Smooth muscle cell (in vitro differentiated cells): Measurements from ENCODE around the gene MYOM1. TPM values are rescaled to one million over a fixed set of nuclear protein-coding genes. Genes with fewer than 3 reads are reported as not detected.
"Not testable (repeated sequence)": the region's sequence is repeated elsewhere in the genome, so short reads cannot be mapped to it uniquely, and the experiment has no call there.

Experiments
- DNase-seq: peaks from one replicate; lab custom pipeline; 2025; ENCODE audit not compliant: unreplicated experiment; lab: John Stamatoyannopoulos, UW
- H2AFZ ChIP-seq: fragments of 200-600 bp; sonication (generic); 2 replicates; pipeline ENCODE4 v1.6.0; 2016; ENCODE audit warnings: antibody characterized with exemption, low read depth, mild to moderate bottlenecking
- H3F3A ChIP-seq: fragments of 200-600 bp; sonication (generic); 2 replicates; pipeline ENCODE4 v1.6.0; 2017; ENCODE audit warnings: antibody characterized with exemption, low read depth
- H3K27ac ChIP-seq: fragments of 200-600 bp; sonication (generic); 2 replicates; pipeline ENCODE4 v1.5.1; 2016; ENCODE audit warnings: low read depth, mild to moderate bottlenecking
- H3K27me3 ChIP-seq: fragments of 200-600 bp; sonication (generic); 2 replicates; pipeline ENCODE4 v1.6.1; 2016; ENCODE audit warnings: low read depth, mild to moderate bottlenecking
- H3K36me3 ChIP-seq: fragments of 200-600 bp; sonication (generic); 2 replicates; pipeline ENCODE4 v1.5.1; 2016; ENCODE audit warnings: low read depth
- H3K4me1 ChIP-seq: fragments of 200-600 bp; sonication (generic); 2 replicates; pipeline ENCODE4 v1.5.1; 2016; ENCODE audit warnings: low read depth
- H3K4me2 ChIP-seq: fragments of 200-600 bp; sonication (generic); 2 replicates; pipeline ENCODE4 v1.6.0; 2016; ENCODE audit warnings: mild to moderate bottlenecking
- H3K4me3 ChIP-seq: fragments of 200-600 bp; sonication (generic); 2 replicates; pipeline ENCODE4 v1.5.1; 2016; ENCODE audit warnings: mild to moderate bottlenecking
- H3K79me2 ChIP-seq: fragments of 200-600 bp; sonication (generic); 2 replicates; pipeline ENCODE4 v1.6.0; 2016; ENCODE audit warnings: low read depth, mild to moderate bottlenecking
- H3K9ac ChIP-seq: fragments of 200-600 bp; sonication (generic); 2 replicates; pipeline ENCODE4 v1.6.0; 2016; ENCODE audit warnings: low read depth
- H3K9me3 ChIP-seq: fragments of 200-600 bp; sonication (generic); replicated peaks from 2 replicates; pipeline ENCODE4 v1.5.1; 2016; ENCODE audit warnings: low read depth
- H4K20me1 ChIP-seq: fragments of 200-600 bp; sonication (generic); 2 replicates; pipeline ENCODE4 v1.6.0; 2016; ENCODE audit warnings: low read depth
- WGBS: methylation state at CpG from one replicate; pipeline ENCODE4 v1.1.7; 2016; ENCODE audit warnings: low lambda C conversion rate; 5-methylcytosine and 5-hydroxymethylcytosine counted together
- polyA plus RNA-seq: library from polyadenylated mRNA; unstranded; fragments of >200 nt; fragmentation: Nextera tagmentation; extraction: Ambion mirVana; gene quantifications from 2 replicates; pipeline ENCODE4 v1.2.1, GENCODE V29; 2016
- total RNA-seq: library from RNA; depleted of rRNA; stranded (reverse); fragments of >200 nt; gene quantifications from 2 replicates; pipeline ENCODE4 v1.2.3, GENCODE V29; 2014
- TF ChIP-seq, protein P1 (sequence below): fragments of 200-600 bp; sonication (generic); IDR thresholded peaks from 2 replicates; pipeline ENCODE4 v1.5.1; 2017; ENCODE audit warnings: borderline replicate concordance, mild to moderate bottlenecking, antibody characterized with exemption; ENCODE audit not compliant: insufficient read depth, poor library complexity, severe bottlenecking

Gene MYOM1
- total and polyA plus RNA-seq, 2 experiments from 2014 or later = 0.40 to 0.87 TPM

DNA sequence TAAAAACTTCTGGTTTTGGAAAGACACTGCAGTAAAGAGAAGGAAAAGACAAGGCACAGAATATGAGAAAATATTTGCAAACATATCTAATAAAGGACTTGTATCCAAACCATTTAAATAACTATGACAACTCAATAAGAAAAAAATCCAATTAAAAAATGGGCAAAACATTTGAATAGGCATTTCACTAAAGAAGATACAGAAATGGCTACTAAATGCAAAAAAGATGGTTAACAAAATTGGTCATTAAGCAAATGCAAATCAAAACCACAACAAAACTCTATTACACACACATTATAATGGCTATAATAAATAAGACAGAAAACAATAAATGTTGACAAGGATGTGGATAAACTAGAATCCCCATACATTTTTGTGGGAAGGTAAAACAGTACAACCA lies 14.5 kb downstream of the MYOM1 start:
- H3K4me3 ChIP-seq = no peak overlapping the region
- H3K9ac ChIP-seq = no peak overlapping the region
- no peaks in the 10 kb centered on the region for H3K9me3 ChIP-seq
- H3K4me2 ChIP-seq = no peak overlapping the region
- H4K20me1 ChIP-seq = no peaks in the 10 kb centered on the region
- H2AFZ ChIP-seq = no peak overlapping the region
- TF ChIP-seq, protein P1, sequence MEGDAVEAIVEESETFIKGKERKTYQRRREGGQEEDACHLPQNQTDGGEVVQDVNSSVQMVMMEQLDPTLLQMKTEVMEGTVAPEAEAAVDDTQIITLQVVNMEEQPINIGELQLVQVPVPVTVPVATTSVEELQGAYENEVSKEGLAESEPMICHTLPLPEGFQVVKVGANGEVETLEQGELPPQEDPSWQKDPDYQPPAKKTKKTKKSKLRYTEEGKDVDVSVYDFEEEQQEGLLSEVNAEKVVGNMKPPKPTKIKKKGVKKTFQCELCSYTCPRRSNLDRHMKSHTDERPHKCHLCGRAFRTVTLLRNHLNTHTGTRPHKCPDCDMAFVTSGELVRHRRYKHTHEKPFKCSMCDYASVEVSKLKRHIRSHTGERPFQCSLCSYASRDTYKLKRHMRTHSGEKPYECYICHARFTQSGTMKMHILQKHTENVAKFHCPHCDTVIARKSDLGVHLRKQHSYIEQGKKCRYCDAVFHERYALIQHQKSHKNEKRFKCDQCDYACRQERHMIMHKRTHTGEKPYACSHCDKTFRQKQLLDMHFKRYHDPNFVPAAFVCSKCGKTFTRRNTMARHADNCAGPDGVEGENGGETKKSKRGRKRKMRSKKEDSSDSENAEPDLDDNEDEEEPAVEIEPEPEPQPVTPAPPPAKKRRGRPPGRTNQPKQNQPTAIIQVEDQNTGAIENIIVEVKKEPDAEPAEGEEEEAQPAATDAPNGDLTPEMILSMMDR = no peak
- no peak overlapping the region for H3K27ac ChIP-seq
- no peaks in the 10 kb centered on the region for H3K27me3 ChIP-seq
- H3K79me2 ChIP-seq = no peaks in the 10 kb centered on the region
- no peak for DNase-seq
- no peaks in the 10 kb centered on the region for H3F3A ChIP-seq
- H3K36me3 ChIP-seq = peaks cover 10% of the 10 kb centered on the region
- H3K4me1 ChIP-seq = no peaks in the 10 kb centered on the region

DNA sequence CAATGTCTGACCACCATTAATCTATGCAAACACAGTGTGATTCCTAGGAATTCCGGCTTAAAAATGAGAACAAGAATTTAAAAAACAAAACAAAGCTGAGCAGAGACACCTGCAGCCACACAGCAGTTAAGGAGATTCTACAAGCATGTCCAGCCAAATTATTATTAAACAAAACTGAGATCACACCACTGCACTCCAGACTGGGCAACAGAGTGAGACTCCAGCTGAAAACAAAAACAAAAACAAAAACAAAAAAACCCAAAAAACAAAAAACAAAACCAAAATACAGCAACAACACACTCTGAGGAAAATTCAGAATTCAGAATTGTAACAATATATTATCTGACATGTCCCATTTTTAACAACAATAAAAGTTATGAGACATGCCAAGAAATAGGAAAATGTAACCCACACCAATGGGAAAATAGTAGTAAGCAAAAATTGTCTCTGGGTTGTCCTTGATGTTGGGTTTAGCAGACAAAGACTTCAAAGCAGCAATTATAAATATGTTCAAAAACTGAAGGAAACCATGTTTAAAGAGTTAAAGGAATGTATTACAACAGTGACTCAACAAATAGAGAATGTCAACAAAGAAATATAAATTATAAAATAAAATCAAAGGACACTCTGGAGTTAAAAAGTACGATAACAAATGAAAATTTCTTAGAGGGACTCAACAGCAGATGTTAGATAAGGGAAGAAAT lies 19.7 kb downstream of the MYOM1 start:
- TF ChIP-seq, protein P1 = no peak
- H4K20me1 ChIP-seq = no peaks in the 10 kb centered on the region
- H3K27ac ChIP-seq = no peak overlapping the region
- H3F3A ChIP-seq = no peaks in the 10 kb centered on the region
- 93% methylated on average over 2 of the region's 2 CpGs for WGBS
- H3K4me3 ChIP-seq = no peak overlapping the region
- H3K9me3 ChIP-seq = no peaks in the 10 kb centered on the region
- H3K27me3 ChIP-seq = no peaks in the 10 kb centered on the region
- H3K4me1 ChIP-seq = no peaks in the 10 kb centered on the region
- no peak overlapping the region for H3K9ac ChIP-seq
- H3K4me2 ChIP-seq = no peak overlapping the region
- no peak overlapping the region for H2AFZ ChIP-seq
- no peak for DNase-seq
- H3K36me3 ChIP-seq = peaks cover 10% of the 10 kb centered on the region
- H3K79me2 ChIP-seq = no peaks in the 10 kb centered on the region

DNA sequence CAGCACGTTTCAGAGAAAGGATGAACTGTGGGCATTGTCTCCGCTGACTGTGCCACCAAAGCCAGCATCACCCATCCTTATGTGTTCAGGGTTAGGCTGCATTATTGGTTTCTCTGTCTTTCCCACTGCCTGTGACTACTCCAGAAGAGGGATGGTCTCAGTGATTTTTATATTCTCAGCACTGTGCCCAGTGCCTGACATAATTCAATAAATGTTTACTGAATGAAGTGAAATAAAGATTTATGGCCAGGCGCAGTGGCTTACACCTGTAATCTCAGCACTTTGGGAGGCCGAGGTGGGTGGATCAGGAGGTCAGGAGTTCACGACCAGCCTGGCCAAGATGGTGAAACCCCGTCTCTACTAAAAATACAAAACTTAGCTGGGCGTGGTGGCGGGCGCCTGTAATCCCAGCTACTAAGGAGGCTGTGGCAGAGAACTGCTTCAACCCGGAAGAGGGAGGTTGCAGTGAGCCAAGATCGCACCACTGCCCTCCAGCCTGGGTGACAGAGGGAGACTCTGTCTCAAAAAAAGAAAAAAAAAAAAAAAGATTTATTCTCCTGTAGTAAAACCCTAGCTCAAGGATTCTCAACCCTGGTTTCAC lies 21.4 kb downstream of the MYOM1 start:
- H4K20me1 ChIP-seq, H3K4me2 ChIP-seq, H3K27ac ChIP-seq, DNase-seq, H3K4me1 ChIP-seq, H3K9ac ChIP-seq, H3K27me3 ChIP-seq, H3K79me2 ChIP-seq, H2AFZ ChIP-seq, H3F3A ChIP-seq, H3K9me3 ChIP-seq, H3K4me3 ChIP-seq, H3K36me3 ChIP-seq: not testable (repeated sequence)
- WGBS = 93% methylated on average over 11 of the region's 11 CpGs

DNA sequence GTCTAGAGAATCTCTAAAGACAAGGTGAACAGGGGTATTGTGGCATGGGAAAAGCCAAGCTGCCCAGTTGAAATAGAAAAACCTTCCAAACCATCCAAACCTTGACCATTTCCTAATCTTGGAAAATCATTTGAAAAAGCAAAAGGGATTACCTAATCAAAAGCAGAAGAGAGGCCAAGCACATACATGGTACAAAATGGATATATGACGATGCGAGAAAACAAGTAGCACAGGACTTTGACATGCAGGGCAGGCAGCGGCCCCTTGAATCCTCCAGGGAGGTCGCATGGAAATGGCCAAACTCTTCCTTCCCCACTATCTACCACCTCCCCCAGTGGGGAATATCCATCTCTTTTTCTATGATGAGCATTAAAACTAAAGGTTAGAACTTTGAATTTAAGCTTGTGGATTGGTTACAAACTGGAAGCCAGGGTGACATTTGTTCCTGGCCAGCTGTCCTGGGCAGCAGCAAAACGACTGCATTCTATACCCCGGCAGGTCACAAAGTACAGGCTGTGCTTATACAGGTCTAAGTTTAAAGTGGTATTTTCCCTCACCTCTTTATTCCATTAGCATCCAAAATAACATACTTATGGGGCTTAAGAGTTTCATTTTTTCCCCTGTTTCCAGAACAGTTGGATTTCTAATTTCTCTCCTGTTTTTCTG lies 24.7 kb downstream of the MYOM1 start:
- H3K79me2 ChIP-seq = no peaks in the 10 kb centered on the region
- no peaks in the 10 kb centered on the region for H3K36me3 ChIP-seq
- H4K20me1 ChIP-seq = no peaks in the 10 kb centered on the region
- H3K4me2 ChIP-seq = no peak overlapping the region
- TF ChIP-seq, protein P1 = no peak
- no peaks in the 10 kb centered on the region for H3F3A ChIP-seq
- H3K4me3 ChIP-seq = no peak overlapping the region
- no peaks in the 10 kb centered on the region for H3K4me1 ChIP-seq
- WGBS = 91% methylated on average over 6 of the region's 6 CpGs
- DNase-seq = no peak
- H3K9ac ChIP-seq = no peak overlapping the region
- no peak overlapping the region for H2AFZ ChIP-seq
- H3K9me3 ChIP-seq = no peaks in the 10 kb centered on the region
- no peaks in the 10 kb centered on the region for H3K27me3 ChIP-seq
- no peak overlapping the region for H3K27ac ChIP-seq
